ENCODE results near the gene MYO1A.
"Not testable (repeated sequence)": the region's sequence is repeated elsewhere in the genome, so short reads cannot be mapped to it uniquely, and the experiment has no call there.

MYO1A gene

DNA sequence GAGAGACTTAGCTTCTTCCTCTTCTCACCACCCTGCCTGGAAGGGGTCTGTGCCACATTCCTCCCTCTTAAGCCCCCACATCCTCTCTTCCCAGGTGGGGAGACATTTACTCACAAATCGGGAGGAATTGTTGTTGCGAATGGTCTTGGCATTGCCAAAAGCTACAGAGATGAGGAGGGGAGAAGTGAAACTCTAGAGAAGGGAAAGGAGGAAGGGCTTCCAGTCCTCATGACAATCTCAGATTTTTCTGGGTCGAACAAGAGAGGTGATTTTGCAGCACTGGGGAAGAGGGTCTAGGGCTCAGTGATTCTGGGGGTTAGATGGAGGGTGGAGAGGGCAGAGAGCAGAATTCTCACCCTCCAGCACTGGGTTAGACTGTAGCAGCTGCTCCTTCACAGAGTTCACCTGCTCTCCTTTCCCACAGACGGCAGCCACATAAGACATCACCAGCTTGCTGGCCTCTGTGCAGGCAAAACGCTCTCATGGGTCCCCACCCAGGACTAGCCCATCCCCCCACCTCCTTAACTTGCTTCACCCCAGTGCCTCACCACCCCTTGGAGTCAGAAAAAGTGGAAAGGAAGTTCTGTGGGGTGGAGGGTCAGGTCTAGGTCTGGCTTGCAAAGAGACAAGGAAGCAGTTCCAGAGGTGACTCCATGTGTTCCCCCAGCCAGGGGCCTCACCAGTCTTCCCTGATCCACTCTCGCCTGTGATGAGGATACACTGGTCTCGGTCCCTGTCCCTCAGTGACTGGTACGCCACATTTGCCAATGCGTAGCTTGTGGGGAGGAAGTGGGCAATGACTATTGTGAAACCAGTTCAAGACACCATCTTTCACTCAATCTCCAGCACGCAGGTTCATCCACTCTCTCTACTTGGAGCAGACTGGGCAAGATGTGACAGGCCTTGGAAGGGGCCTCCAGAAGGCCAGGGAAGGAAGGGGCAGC lies 2.7 kb downstream of the MYO1A start:
- DNase-seq: peak; percentile 38 to 56

GRCh38 chr12:57046086-57046791 lies 3.7 kb downstream of the MYO1A start:
- DNase-seq: peak; percentile 36 to 60

- DNase-seq: no peak
Observed at GRCh38 chr12:57044889-57045288, 5.0 kb downstream of the MYO1A start.

DNA sequence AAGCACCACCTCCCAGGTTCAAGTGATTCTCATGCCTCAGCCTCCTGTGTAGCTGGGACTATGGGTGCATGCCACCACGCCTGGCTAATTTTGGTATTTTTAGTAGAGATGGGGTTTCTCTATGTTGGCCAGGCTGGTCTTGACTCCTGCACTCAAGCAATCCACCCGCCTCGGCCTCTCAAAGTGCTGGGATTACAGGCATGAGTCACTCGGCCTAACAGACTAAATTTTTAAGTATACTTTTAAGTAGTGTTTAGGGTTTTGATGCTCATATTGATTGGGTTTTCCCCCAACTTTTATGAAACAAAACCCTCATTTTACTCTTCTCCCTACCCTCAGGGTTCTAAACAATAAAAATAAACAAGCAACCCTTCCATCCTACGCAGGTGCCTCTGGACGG lies 5.5 kb downstream of the MYO1A start:
- no peak for DNase-seq

DNA sequence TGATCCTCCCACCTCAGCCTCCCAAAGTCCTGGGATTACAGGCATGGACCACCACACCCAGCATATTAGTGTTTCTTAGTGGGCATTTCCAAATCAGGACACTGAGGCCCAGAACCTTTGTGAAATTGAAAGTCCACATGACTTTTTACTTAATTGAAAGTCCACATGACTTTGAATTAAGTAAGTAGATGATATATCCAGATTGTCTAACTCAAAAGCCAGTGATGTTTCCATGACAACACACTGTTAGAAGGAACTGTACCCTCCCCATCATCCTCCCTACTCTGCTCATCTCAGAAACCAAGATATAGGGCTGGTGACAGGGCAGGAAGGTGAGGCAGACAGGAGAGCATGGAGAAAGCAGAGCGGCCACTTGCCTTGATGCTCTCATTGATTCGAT lies 7.2 kb downstream of the MYO1A start:
- no peak for DNase-seq

- DNase-seq: no peak
Observed at GRCh38 chr12:57040750-57041149, 9.2 kb downstream of the MYO1A start.

GRCh38 chr12:57040211-57040610 lies 9.7 kb downstream of the MYO1A start:
- DNase-seq: no peak

- peak; percentile 46 to 72 for DNase-seq
Observed at GRCh38 chr12:57039016-57039798, 10.7 kb downstream of the MYO1A start.

GRCh38 chr12:57037264-57037663 lies 12.7 kb downstream of the MYO1A start:
- DNase-seq: no peak

- no peak for DNase-seq
Observed at GRCh38 chr12:57033431-57033830, 16.5 kb downstream of the MYO1A start.

- no peak for DNase-seq
Observed at GRCh38 chr12:57031789-57032188, 18.1 kb downstream of the MYO1A start.

GRCh38 chr12:57031138-57031725 lies 18.7 kb downstream of the MYO1A start:
- DNase-seq: peak; percentile 23 to 36

- DNase-seq: no peak
Observed at GRCh38 chr12:57029457-57029856, 20.5 kb downstream of the MYO1A start.

DNA sequence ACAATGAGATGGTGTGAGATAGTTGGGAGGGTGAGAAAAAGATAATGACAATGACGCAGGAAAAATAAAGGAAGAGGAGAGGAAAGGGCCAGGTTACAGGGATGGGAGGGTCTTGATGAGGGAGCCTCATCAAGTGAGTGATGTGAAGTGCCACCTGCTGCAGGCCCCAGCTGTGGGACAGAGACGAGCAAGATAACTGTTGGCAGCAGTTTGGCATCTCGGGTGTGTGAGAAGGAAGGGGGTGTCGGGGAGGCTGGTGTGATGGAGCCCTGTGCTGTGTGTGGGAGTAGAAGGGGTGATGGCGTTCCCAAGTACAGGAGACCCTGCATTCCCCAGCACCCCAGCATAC lies 22.1 kb downstream of the MYO1A start:
- no peak for DNase-seq

GRCh38 chr12:57027011-57027804 lies 22.7 kb downstream of the MYO1A start:
- no peak for DNase-seq

DNA sequence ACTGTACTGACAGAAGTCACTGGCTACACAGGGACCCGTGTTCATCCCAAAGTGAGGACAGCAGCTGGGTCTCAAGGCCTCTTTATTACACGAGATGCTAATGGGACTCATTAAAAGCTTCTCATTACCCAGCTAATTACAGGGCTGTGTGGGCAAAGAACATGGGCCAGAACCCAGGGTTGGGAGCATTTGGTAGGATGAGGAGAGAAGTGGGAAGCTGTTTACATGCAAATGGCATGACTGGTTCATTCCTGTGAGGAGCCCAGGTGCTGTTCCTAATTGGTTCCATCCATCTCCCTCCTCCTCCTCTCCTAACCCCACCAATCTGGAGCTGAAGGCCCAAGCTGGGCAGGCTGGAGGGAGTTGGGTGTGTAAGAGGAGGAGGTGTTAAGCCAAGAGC lies 24.7 kb downstream of the MYO1A start:
- DNase-seq: no peak

- DNase-seq: not testable (repeated sequence)
Observed at GRCh38 chr12:57022324-57022723, 27.6 kb downstream of the MYO1A start.

DNA sequence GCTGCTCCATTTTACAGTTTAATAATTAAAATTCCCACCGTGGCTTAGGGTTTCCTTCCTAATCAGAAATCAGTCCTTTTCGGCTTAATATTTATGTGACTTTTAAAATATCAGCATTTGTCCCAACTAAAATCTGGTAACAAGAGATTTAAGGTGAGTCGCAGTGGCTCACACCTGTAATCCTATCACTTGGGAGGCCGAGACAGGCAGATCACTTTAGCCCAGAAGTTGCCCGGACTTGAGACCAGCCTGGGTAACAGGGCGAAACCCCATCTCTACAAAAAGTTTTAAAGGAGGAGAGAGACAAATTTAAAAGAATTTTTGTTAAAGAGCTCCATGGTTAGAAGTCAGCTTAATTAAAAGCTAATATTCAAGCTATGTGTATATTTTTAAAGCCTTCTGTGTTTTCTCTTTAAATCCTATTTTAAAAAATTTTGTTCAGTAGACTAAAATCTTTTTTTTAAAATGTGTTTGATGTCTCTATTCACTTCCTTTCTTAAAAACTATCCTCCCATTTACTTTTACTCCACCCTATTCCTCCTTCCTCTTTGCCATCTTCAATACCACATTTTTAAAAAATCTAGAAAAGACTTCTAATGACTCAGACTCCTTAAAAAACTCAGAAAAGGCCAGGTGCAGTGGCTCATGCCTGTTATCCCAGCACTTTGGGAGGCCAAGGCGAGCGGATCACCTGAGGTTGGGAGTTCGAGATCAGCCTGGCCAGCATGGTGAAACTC lies 29.8 kb downstream of the MYO1A start:
- DNase-seq: no peak

- DNase-seq: no peak
Observed at GRCh38 chr12:57018906-57019305, 31.0 kb downstream of the MYO1A start.

DNA sequence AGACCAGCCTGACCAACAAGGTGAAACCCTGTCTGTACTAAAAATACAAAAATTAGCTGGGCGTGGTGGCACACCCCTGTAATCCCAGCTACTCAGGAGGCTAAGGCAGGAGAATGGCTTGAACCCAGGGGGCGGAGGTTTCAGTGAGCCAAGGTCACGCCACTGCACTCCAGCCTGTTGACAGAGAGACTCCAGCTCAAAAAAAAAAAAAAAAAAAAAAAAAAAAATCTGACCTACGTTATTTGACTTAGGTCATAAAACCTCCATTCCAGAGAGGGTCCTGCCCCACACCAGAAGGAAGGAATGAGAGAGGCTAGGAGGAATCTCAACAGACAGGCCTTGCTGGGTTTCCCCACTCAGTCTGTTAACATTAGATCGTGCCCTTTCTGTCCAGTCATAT lies 31.6 kb downstream of the MYO1A start:
- DNase-seq: not testable (repeated sequence)

DNA sequence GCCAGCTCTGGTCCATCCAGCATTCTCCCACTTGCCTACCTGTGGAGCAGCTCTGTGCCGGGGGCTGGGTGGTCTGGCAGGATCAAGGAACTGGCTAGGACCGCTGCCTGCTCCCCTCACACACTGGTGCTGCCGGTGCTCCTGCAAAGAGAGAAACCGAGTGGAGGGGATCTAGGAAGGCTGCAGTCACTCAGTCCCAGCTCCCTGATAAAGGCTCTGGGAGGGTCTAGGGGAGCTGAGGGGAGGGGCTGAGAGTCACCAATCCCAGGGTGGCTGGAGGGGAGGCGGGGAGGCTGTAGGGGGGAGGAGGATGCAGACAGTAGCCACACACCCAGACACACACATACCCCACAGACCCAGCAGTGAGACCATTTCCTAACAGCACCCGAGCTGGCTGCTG lies 33.6 kb downstream of the MYO1A start, which contains the start of gene TAC3:
Gene TAC3, minus strand, starts transcription at position 182 of the 400 bp plus-strand sequence. CDS start 732 bp downstream, outside the sequence.
- DNase-seq: no peak

Data from inflammatory macrophage treated with lipopolysaccharide for 1 hour (primary cell).